GM23338 (cell line): ENCODE results near the gene GPATCH2. TPM values are rescaled to one million over a fixed set of nuclear protein-coding genes. Genes with fewer than 3 reads are reported as not detected.
A peak's percentile ranks its signal among the peaks of the same experiment; 100 is the strongest.

Experiments used
- ATAC-seq: fragments of 200-7000 bp; cut with Tn5 transposase; 3 replicates; pipeline ENCODE4 v1.9.1; 2020
- DNase-seq: peaks from one replicate; pipeline ENCODE4 v3.0.0-alpha.2; 2015; ENCODE audit warnings: low spot score
- H2AFZ ChIP-seq: fragments of 200-600 bp; sonication (generic); 2 replicates; pipeline ENCODE4 v1.8.0; 2016; ENCODE audit warnings: antibody characterized with exemption, mild to moderate bottlenecking, moderate library complexity
- H3F3A ChIP-seq: fragments of 200-600 bp; sonication (generic); replicated peaks from 2 replicates; pipeline ENCODE4 v1.8.0; 2017; ENCODE audit warnings: antibody characterized with exemption, mixed run types, low read depth
- H3K27ac ChIP-seq: fragments of 200-600 bp; sonication (generic); 2 replicates; pipeline ENCODE4 v1.6.1; 2016; ENCODE audit warnings: low read depth
- H3K27me3 ChIP-seq: fragments of 200-600 bp; sonication (generic); 2 replicates; pipeline ENCODE4 v1.8.0; 2016; ENCODE audit warnings: mild to moderate bottlenecking, mixed run types, moderate library complexity; ENCODE audit not compliant: insufficient read depth
- H3K36me3 ChIP-seq: fragments of 200-600 bp; sonication (generic); 2 replicates; pipeline ENCODE4 v1.8.0; 2016; ENCODE audit warnings: mild to moderate bottlenecking; ENCODE audit not compliant: insufficient read depth
- H3K4me1 ChIP-seq: fragments of 200-600 bp; sonication (generic); 2 replicates; pipeline ENCODE4 v1.8.0; 2016; ENCODE audit warnings: mild to moderate bottlenecking, moderate library complexity; ENCODE audit not compliant: insufficient read depth
- H3K4me2 ChIP-seq: fragments of 200-600 bp; sonication (generic); 2 replicates; pipeline ENCODE4 v1.7.1; 2017; ENCODE audit warnings: mixed run types
- H3K4me3 ChIP-seq: fragments of 200-600 bp; sonication (generic); 2 replicates; pipeline ENCODE4 v1.6.1; 2016; ENCODE audit warnings: mixed run types
- H3K79me2 ChIP-seq: fragments of 200-600 bp; sonication (generic); replicated peaks from 2 replicates; pipeline ENCODE4 v1.8.0; 2017; ENCODE audit warnings: mild to moderate bottlenecking; ENCODE audit not compliant: insufficient read depth
- H3K9me2 ChIP-seq: fragments of 200-600 bp; sonication (generic); 2 replicates; pipeline ENCODE4 v1.8.0; 2017; ENCODE audit not compliant: insufficient read depth
- H4K20me1 ChIP-seq: fragments of 200-600 bp; sonication (generic); replicated peaks from 2 replicates; pipeline ENCODE4 v1.8.0; 2017; ENCODE audit warnings: mild to moderate bottlenecking; ENCODE audit not compliant: insufficient read depth
- H3K27ac Mint-ChIP-seq: 2 replicates; pipeline ENCODE4 v1.8.0; 2020; ENCODE audit warnings: inconsistent platforms, mild to moderate bottlenecking, moderate library complexity, mixed read lengths
- H3K27me3 Mint-ChIP-seq: 3 replicates; pipeline ENCODE4 v1.8.0; 2022; ENCODE audit warnings: low read depth, mild to moderate bottlenecking, moderate library complexity, mixed read lengths, inconsistent platforms; ENCODE audit not compliant: insufficient read depth, poor library complexity
- H3K36me3 Mint-ChIP-seq: 3 replicates; pipeline ENCODE4 v1.8.0; 2021; ENCODE audit warnings: low read depth, mild to moderate bottlenecking, inconsistent platforms, moderate library complexity, mixed read lengths
- H3K4me1 Mint-ChIP-seq: 3 replicates; pipeline ENCODE4 v1.8.0; 2020; ENCODE audit warnings: mild to moderate bottlenecking, inconsistent platforms, mixed read lengths
- H3K4me3 Mint-ChIP-seq: 3 replicates; pipeline ENCODE4 v1.8.0; 2021; ENCODE audit warnings: moderate library complexity, mild to moderate bottlenecking, inconsistent platforms, mixed read lengths
- H3K9me3 Mint-ChIP-seq: 3 replicates; pipeline ENCODE4 v1.8.0; 2020; ENCODE audit warnings: moderate library complexity, mild to moderate bottlenecking, inconsistent platforms, mixed read lengths
- CREB1 ChIP-seq: fragments of 250-450 bp; sonication (Bioruptor Pico); IDR thresholded peaks from 2 replicates; pipeline ENCODE4 v1.5.0; 2020; ENCODE audit warnings: low read depth, mild to moderate bottlenecking, moderate library complexity
- EZH2 ChIP-seq: fragments of 200-600 bp; sonication (generic); IDR thresholded peaks from one replicate; pipeline ENCODE4 v1.8.0; 2017; ENCODE audit warnings: antibody characterized with exemption, mild to moderate bottlenecking, low read depth; ENCODE audit not compliant: unreplicated experiment
- EZH2phosphoT487 ChIP-seq: fragments of 200-600 bp; sonication (generic); IDR thresholded peaks from one replicate; pipeline ENCODE4 v1.8.1; 2018; ENCODE audit warnings: antibody characterized with exemption; ENCODE audit not compliant: unreplicated experiment
- POLR2AphosphoS5 ChIP-seq: IDR thresholded peaks from 2 replicates; pipeline ENCODE4 v1.6.1; 2016; ENCODE audit warnings: antibody characterized with exemption, low read depth
- ZNF114 ChIP-seq: fragments of 250-450 bp; sonication (Bioruptor Pico); IDR thresholded peaks from 2 replicates; pipeline ENCODE4 v1.5.0; 2020; ENCODE audit warnings: mild to moderate bottlenecking, moderate library complexity
- polyA plus RNA-seq: library from polyadenylated mRNA; unstranded; fragments of >200 nt; fragmentation: Nextera tagmentation; extraction: Ambion mirVana; gene quantifications from 2 replicates; pipeline ENCODE4 v1.2.1, GENCODE V29; 2016
- total RNA-seq: library from RNA; depleted of rRNA; stranded (reverse); fragments of >200 nt; shearing (Covaris generic); gene quantifications from 2 replicates; pipeline ENCODE4 v1.2.3, GENCODE V29; 2014
- TF ChIP-seq, protein P1 (sequence below): IDR thresholded peaks from one replicate; pipeline ENCODE4 v1.6.1; 2018; ENCODE audit warnings: antibody characterized with exemption; ENCODE audit not compliant: unreplicated experiment
- TF ChIP-seq, protein P2 (sequence below): fragments of 250-450 bp; sonication (Bioruptor Pico); IDR thresholded peaks from 2 replicates; pipeline ENCODE4 v1.5.0; 2020; ENCODE audit warnings: mild to moderate bottlenecking, moderate library complexity
- TF ChIP-seq, protein P3 (sequence below), 2 experiments: fragments of 200-600 bp in 1 of 2; sonication (generic) in 1 of 2; conservative IDR thresholded peaks; 2 replicates each; pipeline versions ENCODE4 v1.5.1 to v1.6.1; 2016 to 2017; ENCODE audit warnings: antibody characterized with exemption in 2 of 2, low read depth in 2 of 2, mild to moderate bottlenecking in 2 of 2, moderate library complexity in 1 of 2

The GPATCH2 gene
- total and polyA plus RNA-seq, 2 experiments from 2014 or later = 12.3 to 26.7 TPM

DNA sequence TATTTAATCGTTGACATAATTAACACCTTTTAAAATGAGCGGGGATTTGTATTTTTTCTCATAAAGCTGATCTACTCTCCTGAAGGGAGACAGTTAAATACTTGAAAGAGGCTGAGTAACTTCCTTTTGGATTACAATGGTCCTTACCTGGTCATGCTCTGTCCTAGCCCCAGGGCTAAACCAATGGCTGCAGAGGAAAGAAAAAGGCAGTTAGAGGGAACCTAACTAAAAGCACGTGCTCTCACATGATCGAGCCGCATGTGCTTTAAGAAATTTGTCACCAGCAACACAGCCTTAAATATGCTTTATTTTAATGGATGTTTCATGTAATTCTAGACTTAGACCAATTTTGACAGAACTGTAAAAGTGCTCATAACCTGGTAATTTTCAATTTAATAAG, 132.7 kb downstream of the GPATCH2 start:
- no peak overlapping the region for H3K4me3 ChIP-seq
- H3K4me3 Mint-ChIP-seq = no peak overlapping the region
- no peak overlapping the region for H2AFZ ChIP-seq
- H3K27me3 ChIP-seq = no peaks in the 10 kb centered on the region
- no peaks in the 10 kb centered on the region for H3K27me3 Mint-ChIP-seq
- H4K20me1 ChIP-seq = no peaks in the 10 kb centered on the region
- H3K4me1 ChIP-seq = peaks cover 11% of the 10 kb centered on the region; the same call in 1 of the 2 replicates
- no peaks in the 10 kb centered on the region for H3K9me3 Mint-ChIP-seq
- ATAC-seq (peak; percentile 75), DNase-seq (peak; percentile 38)
- no peaks in the 10 kb centered on the region for H3K79me2 ChIP-seq
- H3K9me2 ChIP-seq = no peaks in the 10 kb centered on the region
- no peaks in the 10 kb centered on the region for H3K36me3 ChIP-seq
- TF ChIP-seq POLR2AphosphoS5 (no peak), CREB1 (CRISPR knock-in tag) (no peak), EZH2phosphoT487 (no peak), ZNF114 (CRISPR knock-in tag) (no peak), EZH2 (no peak)
- TF ChIP-seq, protein P1, sequence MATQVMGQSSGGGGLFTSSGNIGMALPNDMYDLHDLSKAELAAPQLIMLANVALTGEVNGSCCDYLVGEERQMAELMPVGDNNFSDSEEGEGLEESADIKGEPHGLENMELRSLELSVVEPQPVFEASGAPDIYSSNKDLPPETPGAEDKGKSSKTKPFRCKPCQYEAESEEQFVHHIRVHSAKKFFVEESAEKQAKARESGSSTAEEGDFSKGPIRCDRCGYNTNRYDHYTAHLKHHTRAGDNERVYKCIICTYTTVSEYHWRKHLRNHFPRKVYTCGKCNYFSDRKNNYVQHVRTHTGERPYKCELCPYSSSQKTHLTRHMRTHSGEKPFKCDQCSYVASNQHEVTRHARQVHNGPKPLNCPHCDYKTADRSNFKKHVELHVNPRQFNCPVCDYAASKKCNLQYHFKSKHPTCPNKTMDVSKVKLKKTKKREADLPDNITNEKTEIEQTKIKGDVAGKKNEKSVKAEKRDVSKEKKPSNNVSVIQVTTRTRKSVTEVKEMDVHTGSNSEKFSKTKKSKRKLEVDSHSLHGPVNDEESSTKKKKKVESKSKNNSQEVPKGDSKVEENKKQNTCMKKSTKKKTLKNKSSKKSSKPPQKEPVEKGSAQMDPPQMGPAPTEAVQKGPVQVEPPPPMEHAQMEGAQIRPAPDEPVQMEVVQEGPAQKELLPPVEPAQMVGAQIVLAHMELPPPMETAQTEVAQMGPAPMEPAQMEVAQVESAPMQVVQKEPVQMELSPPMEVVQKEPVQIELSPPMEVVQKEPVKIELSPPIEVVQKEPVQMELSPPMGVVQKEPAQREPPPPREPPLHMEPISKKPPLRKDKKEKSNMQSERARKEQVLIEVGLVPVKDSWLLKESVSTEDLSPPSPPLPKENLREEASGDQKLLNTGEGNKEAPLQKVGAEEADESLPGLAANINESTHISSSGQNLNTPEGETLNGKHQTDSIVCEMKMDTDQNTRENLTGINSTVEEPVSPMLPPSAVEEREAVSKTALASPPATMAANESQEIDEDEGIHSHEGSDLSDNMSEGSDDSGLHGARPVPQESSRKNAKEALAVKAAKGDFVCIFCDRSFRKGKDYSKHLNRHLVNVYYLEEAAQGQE = no peak
- TF ChIP-seq, protein P2, sequence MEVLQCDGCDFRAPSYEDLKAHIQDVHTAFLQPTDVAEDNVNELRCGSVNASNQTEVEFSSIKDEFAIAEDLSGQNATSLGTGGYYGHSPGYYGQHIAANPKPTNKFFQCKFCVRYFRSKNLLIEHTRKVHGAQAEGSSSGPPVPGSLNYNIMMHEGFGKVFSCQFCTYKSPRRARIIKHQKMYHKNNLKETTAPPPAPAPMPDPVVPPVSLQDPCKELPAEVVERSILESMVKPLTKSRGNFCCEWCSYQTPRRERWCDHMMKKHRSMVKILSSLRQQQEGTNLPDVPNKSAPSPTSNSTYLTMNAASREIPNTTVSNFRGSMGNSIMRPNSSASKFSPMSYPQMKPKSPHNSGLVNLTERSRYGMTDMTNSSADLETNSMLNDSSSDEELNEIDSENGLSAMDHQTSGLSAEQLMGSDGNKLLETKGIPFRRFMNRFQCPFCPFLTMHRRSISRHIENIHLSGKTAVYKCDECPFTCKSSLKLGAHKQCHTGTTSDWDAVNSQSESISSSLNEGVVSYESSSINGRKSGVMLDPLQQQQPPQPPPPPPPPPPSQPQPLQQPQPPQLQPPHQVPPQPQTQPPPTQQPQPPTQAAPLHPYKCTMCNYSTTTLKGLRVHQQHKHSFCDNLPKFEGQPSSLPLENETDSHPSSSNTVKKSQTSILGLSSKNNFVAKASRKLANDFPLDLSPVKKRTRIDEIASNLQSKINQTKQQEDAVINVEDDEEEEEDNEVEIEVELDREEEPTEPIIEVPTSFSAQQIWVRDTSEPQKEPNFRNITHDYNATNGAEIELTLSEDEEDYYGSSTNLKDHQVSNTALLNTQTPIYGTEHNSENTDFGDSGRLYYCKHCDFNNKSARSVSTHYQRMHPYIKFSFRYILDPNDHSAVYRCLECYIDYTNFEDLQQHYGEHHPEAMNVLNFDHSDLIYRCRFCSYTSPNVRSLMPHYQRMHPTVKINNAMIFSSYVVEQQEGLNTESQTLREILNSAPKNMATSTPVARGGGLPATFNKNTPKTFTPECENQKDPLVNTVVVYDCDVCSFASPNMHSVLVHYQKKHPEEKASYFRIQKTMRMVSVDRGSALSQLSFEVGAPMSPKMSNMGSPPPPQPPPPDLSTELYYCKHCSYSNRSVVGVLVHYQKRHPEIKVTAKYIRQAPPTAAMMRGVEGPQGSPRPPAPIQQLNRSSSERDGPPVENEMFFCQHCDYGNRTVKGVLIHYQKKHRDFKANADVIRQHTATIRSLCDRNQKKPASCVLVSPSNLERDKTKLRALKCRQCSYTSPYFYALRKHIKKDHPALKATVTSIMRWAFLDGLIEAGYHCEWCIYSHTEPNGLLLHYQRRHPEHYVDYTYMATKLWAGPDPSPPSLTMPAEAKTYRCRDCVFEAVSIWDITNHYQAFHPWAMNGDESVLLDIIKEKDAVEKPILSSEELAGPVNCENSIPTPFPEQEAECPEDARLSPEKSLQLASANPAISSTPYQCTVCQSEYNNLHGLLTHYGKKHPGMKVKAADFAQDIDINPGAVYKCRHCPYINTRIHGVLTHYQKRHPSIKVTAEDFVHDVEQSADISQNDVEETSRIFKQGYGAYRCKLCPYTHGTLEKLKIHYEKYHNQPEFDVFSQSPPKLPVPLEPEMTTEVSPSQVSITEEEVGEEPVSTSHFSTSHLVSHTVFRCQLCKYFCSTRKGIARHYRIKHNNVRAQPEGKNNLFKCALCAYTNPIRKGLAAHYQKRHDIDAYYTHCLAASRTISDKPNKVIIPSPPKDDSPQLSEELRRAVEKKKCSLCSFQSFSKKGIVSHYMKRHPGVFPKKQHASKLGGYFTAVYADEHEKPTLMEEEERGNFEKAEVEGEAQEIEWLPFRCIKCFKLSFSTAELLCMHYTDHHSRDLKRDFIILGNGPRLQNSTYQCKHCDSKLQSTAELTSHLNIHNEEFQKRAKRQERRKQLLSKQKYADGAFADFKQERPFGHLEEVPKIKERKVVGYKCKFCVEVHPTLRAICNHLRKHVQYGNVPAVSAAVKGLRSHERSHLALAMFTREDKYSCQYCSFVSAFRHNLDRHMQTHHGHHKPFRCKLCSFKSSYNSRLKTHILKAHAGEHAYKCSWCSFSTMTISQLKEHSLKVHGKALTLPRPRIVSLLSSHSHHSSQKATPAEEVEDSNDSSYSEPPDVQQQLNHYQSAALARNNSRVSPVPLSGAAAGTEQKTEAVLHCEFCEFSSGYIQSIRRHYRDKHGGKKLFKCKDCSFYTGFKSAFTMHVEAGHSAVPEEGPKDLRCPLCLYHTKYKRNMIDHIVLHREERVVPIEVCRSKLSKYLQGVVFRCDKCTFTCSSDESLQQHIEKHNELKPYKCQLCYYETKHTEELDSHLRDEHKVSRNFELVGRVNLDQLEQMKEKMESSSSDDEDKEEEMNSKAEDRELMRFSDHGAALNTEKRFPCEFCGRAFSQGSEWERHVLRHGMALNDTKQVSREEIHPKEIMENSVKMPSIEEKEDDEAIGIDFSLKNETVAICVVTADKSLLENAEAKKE (CRISPR knock-in tag) = no peak
- TF ChIP-seq, protein P3, sequence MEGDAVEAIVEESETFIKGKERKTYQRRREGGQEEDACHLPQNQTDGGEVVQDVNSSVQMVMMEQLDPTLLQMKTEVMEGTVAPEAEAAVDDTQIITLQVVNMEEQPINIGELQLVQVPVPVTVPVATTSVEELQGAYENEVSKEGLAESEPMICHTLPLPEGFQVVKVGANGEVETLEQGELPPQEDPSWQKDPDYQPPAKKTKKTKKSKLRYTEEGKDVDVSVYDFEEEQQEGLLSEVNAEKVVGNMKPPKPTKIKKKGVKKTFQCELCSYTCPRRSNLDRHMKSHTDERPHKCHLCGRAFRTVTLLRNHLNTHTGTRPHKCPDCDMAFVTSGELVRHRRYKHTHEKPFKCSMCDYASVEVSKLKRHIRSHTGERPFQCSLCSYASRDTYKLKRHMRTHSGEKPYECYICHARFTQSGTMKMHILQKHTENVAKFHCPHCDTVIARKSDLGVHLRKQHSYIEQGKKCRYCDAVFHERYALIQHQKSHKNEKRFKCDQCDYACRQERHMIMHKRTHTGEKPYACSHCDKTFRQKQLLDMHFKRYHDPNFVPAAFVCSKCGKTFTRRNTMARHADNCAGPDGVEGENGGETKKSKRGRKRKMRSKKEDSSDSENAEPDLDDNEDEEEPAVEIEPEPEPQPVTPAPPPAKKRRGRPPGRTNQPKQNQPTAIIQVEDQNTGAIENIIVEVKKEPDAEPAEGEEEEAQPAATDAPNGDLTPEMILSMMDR (conservative IDR thresholded peaks at IDR 0.05; ENCODE audit: low read depth in 2 of 2) = no peak
- no peaks in the 10 kb centered on the region for H3K36me3 Mint-ChIP-seq
- H3K4me2 ChIP-seq = 0 out of 2 replicates have a peak overlapping the region, but pooled peaks have one; percentile 13
- peak overlapping the region; percentile 8; the same call in 1 of the 2 replicates for H3K27ac Mint-ChIP-seq
- peaks cover 9% of the 10 kb centered on the region; the same call in 2 of the 3 replicates for H3K4me1 Mint-ChIP-seq
- H3K27ac ChIP-seq = no peak overlapping the region
- H3F3A ChIP-seq = no peaks in the 10 kb centered on the region
